Activated CD4-positive, alpha-beta memory T cell treated with anti-CD3 and anti-CD28 coated beads for 36 hours (primary cell): ENCODE results near the gene ACAP2. TPM values are rescaled to one million over a fixed set of nuclear protein-coding genes. Genes with fewer than 3 reads are reported as not detected.

Experiments used
- CTCF ChIA-PET: fragments of 350-600 bp; sonication (Branson Sonifier 250); formaldehyde crosslinking; loops from one replicate; lab custom pipeline; 2021; ENCODE audit warnings: antibody characterized with exemption, inconsistent platforms; lab: Charles Lee
- POLR2A ChIA-PET: fragments of 350-600 bp; sonication (Branson Sonifier 250); formaldehyde crosslinking; loops from one replicate; lab custom pipeline; 2021; ENCODE audit warnings: antibody characterized with exemption; lab: Charles Lee
- DNase-seq: peaks from one replicate; pipeline ENCODE4 v3.0.0-alpha.2; 2020
- H3K27ac Mint-ChIP-seq: one replicate; pipeline ENCODE4 v1.8.0; 2021; ENCODE audit warnings: mixed read lengths
- H3K27me3 Mint-ChIP-seq: one replicate; pipeline ENCODE4 v1.8.0; 2021; ENCODE audit warnings: mixed read lengths
- H3K36me3 Mint-ChIP-seq: one replicate; pipeline ENCODE4 v1.8.0; 2021; ENCODE audit warnings: mixed read lengths
- H3K4me1 Mint-ChIP-seq: one replicate; pipeline ENCODE4 v1.8.0; 2021; ENCODE audit warnings: low read depth, mixed read lengths
- H3K4me3 Mint-ChIP-seq: one replicate; pipeline ENCODE4 v1.8.0; 2021; ENCODE audit warnings: mild to moderate bottlenecking, mixed read lengths
- H3K9me3 Mint-ChIP-seq: one replicate; pipeline ENCODE4 v1.8.0; 2021; ENCODE audit warnings: mixed read lengths
- intact Hi-C: fragments of 100-400 bp; cut with micrococcal nuclease; formaldehyde crosslinking; loops from one replicate; pipeline ENCODE4 v1.15.1; 2023
- total RNA-seq, 2 experiments: library from RNA; stranded (reverse); gene quantifications; one replicate each; pipeline ENCODE4 v1.2.3, GENCODE V29; 2021

The ACAP2 gene
- total RNA-seq, 2 experiments from 2014 or later = 45.0 to 47.0 TPM

- ChIA-PET POLR2A (no interaction called here), CTCF (no interaction called here)
- no peaks in the 10 kb centered on the region for H3K36me3 Mint-ChIP-seq
- peaks cover 11% of the 10 kb centered on the region for H3K4me1 Mint-ChIP-seq
- no peaks in the 10 kb centered on the region for H3K27me3 Mint-ChIP-seq
- no peak overlapping the region for H3K27ac Mint-ChIP-seq
- peaks cover 3% of the 10 kb centered on the region for H3K9me3 Mint-ChIP-seq
- H3K4me3 Mint-ChIP-seq = no peak overlapping the region
- DNase-seq = no peak
- intact Hi-C loops = no loop called here
Measured at GRCh38 chr3:195458316-195458717, 15.5 kb upstream of the ACAP2 start.

GRCh38 chr3:195455789-195456188, 13.0 kb upstream of the ACAP2 start:
- Mint-ChIP-seq H3K36me3 (no peaks in the 10 kb centered on the region), H3K4me1 (peaks cover 11% of the 10 kb centered on the region), H3K27ac (no peak overlapping the region), H3K9me3 (peaks cover 3% of the 10 kb centered on the region), H3K4me3 (no peak overlapping the region), H3K27me3 (no peaks in the 10 kb centered on the region)
- no peak for DNase-seq
- intact Hi-C loops = no loop called here
- CTCF ChIA-PET = interaction anchor here (1.0 kb wide), 1 partner anchor 15 kb away, joined by 4 read pairs; no protein-coding TSS in a partner anchor
- POLR2A ChIA-PET = interaction anchor here (1.4 kb wide), 1 partner anchor 13 kb away, joined by 3 read pairs; the partner anchor contains the start of gene ACAP2

GRCh38 chr3:195453236-195453635, 10.4 kb upstream of the ACAP2 start:
- Mint-ChIP-seq H3K27me3 (no peaks in the 10 kb centered on the region), H3K4me3 (no peak overlapping the region), H3K27ac (no peak overlapping the region), H3K9me3 (peaks cover 3% of the 10 kb centered on the region), H3K36me3 (no peaks in the 10 kb centered on the region), H3K4me1 (peaks cover 6% of the 10 kb centered on the region)
- ChIA-PET POLR2A (no interaction called here), CTCF (no interaction called here)
- intact Hi-C loops = no loop called here
- DNase-seq = no peak

- no peaks in the 10 kb centered on the region for H3K27me3 Mint-ChIP-seq
- ChIA-PET POLR2A (no interaction called here), CTCF (interaction anchor here (1.0 kb wide), 1 partner anchor 180 kb away, joined by 3 read pairs; the partner anchor contains the start of gene XXYLT1)
Measured at GRCh38 chr3:195451373-195452015, 8.7 kb upstream of the ACAP2 start.

GRCh38 chr3:195450731-195451229, 8.0 kb upstream of the ACAP2 start:
- Mint-ChIP-seq H3K27me3 (no peaks in the 10 kb centered on the region), H3K4me3 (no peak overlapping the region), H3K4me1 (peaks cover 3% of the 10 kb centered on the region), H3K27ac (no peak overlapping the region), H3K36me3 (no peaks in the 10 kb centered on the region), H3K9me3 (peaks cover 3% of the 10 kb centered on the region)
- ChIA-PET POLR2A (no interaction called here), CTCF (no interaction called here)
- intact Hi-C loops = no loop called here
- no peak for DNase-seq

More at GRCh38 chr3:195451373-195452015, 8.7 kb upstream of the ACAP2 start:
- H3K9me3 Mint-ChIP-seq = peaks cover 3% of the 10 kb centered on the region
- intact Hi-C loops = no loop called here
- H3K36me3 Mint-ChIP-seq = no peaks in the 10 kb centered on the region
- no peak overlapping the region for H3K27ac Mint-ChIP-seq
- no peak for DNase-seq
- peaks cover 2% of the 10 kb centered on the region for H3K4me1 Mint-ChIP-seq
- H3K4me3 Mint-ChIP-seq = no peak overlapping the region

- ChIA-PET CTCF (no interaction called here), POLR2A (no interaction called here)
- no peak for DNase-seq
- intact Hi-C loops = loop anchor here (10.0 kb wide), 1 partner anchor 764 kb away; the partner anchor contains the start of gene FAM43A
- no peaks in the 10 kb centered on the region for H3K27me3 Mint-ChIP-seq
- no peak overlapping the region for H3K27ac Mint-ChIP-seq
- no peaks in the 10 kb centered on the region for H3K9me3 Mint-ChIP-seq
- no peak overlapping the region for H3K4me3 Mint-ChIP-seq
- H3K4me1 Mint-ChIP-seq = peaks cover 15% of the 10 kb centered on the region
- H3K36me3 Mint-ChIP-seq = no peaks in the 10 kb centered on the region
Measured at GRCh38 chr3:195448205-195448875, 5.5 kb upstream of the ACAP2 start.

- Mint-ChIP-seq H3K9me3 (no peaks in the 10 kb centered on the region), H3K27me3 (no peaks in the 10 kb centered on the region), H3K4me3 (no peak overlapping the region), H3K36me3 (no peaks in the 10 kb centered on the region), H3K27ac (no peak overlapping the region), H3K4me1 (peaks cover 17% of the 10 kb centered on the region)
- POLR2A ChIA-PET = no interaction called here
- CTCF ChIA-PET = interaction anchor here (0.6 to 0.8 kb wide), 2 partner anchors 78 to 149 kb away, joined by 4 to 5 read pairs; no protein-coding TSS in a partner anchor
- intact Hi-C loops = loop anchor here (10.0 kb wide), 1 partner anchor 762 kb away; the partner anchor contains the start of gene FAM43A
- DNase-seq = no peak
Measured at GRCh38 chr3:195447201-195447600, 4.4 kb upstream of the ACAP2 start.

GRCh38 chr3:195446359-195446758, 3.5 kb upstream of the ACAP2 start:
- no peaks in the 10 kb centered on the region for H3K36me3 Mint-ChIP-seq
- intact Hi-C loops = loop anchor here (10.0 kb wide), 1 partner anchor 762 kb away; the partner anchor contains the start of gene FAM43A
- ChIA-PET POLR2A (interaction anchor here (0.6 kb wide), 1 partner anchor 87 kb away, joined by 4 read pairs; no protein-coding TSS in a partner anchor), CTCF (interaction anchor here (0.6 to 0.8 kb wide), 2 partner anchors 77 to 148 kb away, joined by 4 to 5 read pairs; no protein-coding TSS in a partner anchor)
- H3K4me1 Mint-ChIP-seq = peaks cover 19% of the 10 kb centered on the region
- H3K4me3 Mint-ChIP-seq = no peak overlapping the region
- H3K27ac Mint-ChIP-seq = no peak overlapping the region
- no peaks in the 10 kb centered on the region for H3K27me3 Mint-ChIP-seq
- H3K9me3 Mint-ChIP-seq = no peaks in the 10 kb centered on the region
- no peak for DNase-seq

GRCh38 chr3:195445885-195446284, 3.1 kb upstream of the ACAP2 start:
- Mint-ChIP-seq H3K4me3 (no peak overlapping the region), H3K27ac (no peak overlapping the region), H3K36me3 (no peaks in the 10 kb centered on the region), H3K9me3 (no peaks in the 10 kb centered on the region), H3K4me1 (peaks cover 23% of the 10 kb centered on the region), H3K27me3 (no peaks in the 10 kb centered on the region)
- POLR2A ChIA-PET = interaction anchor here (0.6 kb wide), 1 partner anchor 87 kb away, joined by 4 read pairs; no protein-coding TSS in a partner anchor
- intact Hi-C loops = loop anchor here (10.0 kb wide), 1 partner anchor 761 kb away; the partner anchor contains the start of gene FAM43A
- CTCF ChIA-PET = interaction anchor here (1.2 kb wide), 1 partner anchor 174 kb away, joined by 4 read pairs; the partner anchor contains the start of gene XXYLT1
- DNase-seq = no peak

- Mint-ChIP-seq H3K27me3 (no peaks in the 10 kb centered on the region), H3K36me3 (no peaks in the 10 kb centered on the region), H3K9me3 (no peaks in the 10 kb centered on the region), H3K4me3 (peak overlapping the region; percentile 92), H3K27ac (peak overlapping the region; percentile 79), H3K4me1 (peaks cover 35% of the 10 kb centered on the region)
- DNase-seq = no peak
- intact Hi-C loops = loop anchor here (1.0 to 10.0 kb wide), 6 partner anchors 37 to 759 kb away; partner anchors contain the start of genes FAM43A, PPP1R2 and XXYLT1
- POLR2A ChIA-PET = interaction anchor here (0.7 to 2.2 kb wide), 3 partner anchors 13 to 172 kb away, joined by 3 to 8 read pairs (median 6); partner anchors contain the start of gene XXYLT1
- CTCF ChIA-PET = interaction anchor here (0.5 to 4.7 kb wide), 4 partner anchors 16 to 794 kb away, joined by 3 to 49 read pairs (median 4); partner anchors contain the start of gene XXYLT1
Measured at GRCh38 chr3:195443391-195443989, 670 bp upstream of the ACAP2 start.

- ChIA-PET CTCF (interaction anchor here (1.4 to 4.7 kb wide), 2 partner anchors 17 to 172 kb away, joined by 3 to 49 read pairs; partner anchors contain the start of gene XXYLT1), POLR2A (interaction anchor here (0.6 to 2.3 kb wide), 6 partner anchors 18 to 171 kb away, joined by 3 to 8 read pairs (median 6); partner anchors contain the start of gene XXYLT1)
- no peaks in the 10 kb centered on the region for H3K27me3 Mint-ChIP-seq
- peak; percentile 58 for DNase-seq
- H3K4me1 Mint-ChIP-seq = peaks cover 39% of the 10 kb centered on the region
- H3K27ac Mint-ChIP-seq = peak overlapping the region; percentile 91
- no peaks in the 10 kb centered on the region for H3K36me3 Mint-ChIP-seq
- intact Hi-C loops = loop anchor here (2.0 to 10.0 kb wide), 5 partner anchors 35 to 757 kb away; partner anchors contain the start of genes FAM43A and PPP1R2
- peak overlapping the region; percentile 92 for H3K4me3 Mint-ChIP-seq
- H3K9me3 Mint-ChIP-seq = no peaks in the 10 kb centered on the region
Measured at GRCh38 chr3:195441992-195442572, 738 bp downstream of the ACAP2 start.
